UCSD-AML1 (cell line): ENCODE data around the gene ZNF835.
"Not testable (repeated sequence)": the region's sequence is repeated elsewhere in the genome, so short reads cannot be mapped to it uniquely, and the experiment has no call there.

Experiments used
- DNase-seq: peaks from one replicate; lab custom pipeline; 2025; ENCODE audit not compliant: unreplicated experiment; lab: John Stamatoyannopoulos, UW

Gene ZNF835

GRCh38 chr19:56671613-56671994, at the start of gene ZNF835:
Gene ZNF835 (minus strand): TSS chr19:56671757. CDS start chr19:56665198, 6,559 bp downstream.
- DNase-seq, result no peak

- DNase-seq, result no peak
These were observed 48.7 kb upstream of the ZNF835 start for GRCh38 chr19:56720281-56720680.

- no peak for DNase-seq
These were observed 46.7 kb upstream of the ZNF835 start for GRCh38 chr19:56718231-56718630.

GRCh38 chr19:56712611-56713276, 41.2 kb upstream of the ZNF835 start:
- no peak for DNase-seq

GRCh38 chr19:56710437-56710836, 38.9 kb upstream of the ZNF835 start:
- no peak for DNase-seq

GRCh38 chr19:56707821-56708220, 36.3 kb upstream of the ZNF835 start:
- DNase-seq, result no peak

- DNase-seq, result no peak
These were observed 34.4 kb upstream of the ZNF835 start for GRCh38 chr19:56705939-56706338.

- DNase-seq, result no peak
These were observed 30.3 kb upstream of the ZNF835 start for GRCh38 chr19:56701895-56702294.

- no peak for DNase-seq
These were observed 28.0 kb upstream of the ZNF835 start for GRCh38 chr19:56699552-56699951.

- no peak for DNase-seq
These were observed 20.8 kb upstream of the ZNF835 start for GRCh38 chr19:56692206-56692895.

- DNase-seq, result no peak
These were observed 19.1 kb upstream of the ZNF835 start for GRCh38 chr19:56690670-56691069.

GRCh38 chr19:56689198-56689597, 17.6 kb upstream of the ZNF835 start:
- DNase-seq, result no peak

GRCh38 chr19:56687031-56687430, 15.5 kb upstream of the ZNF835 start:
- no peak for DNase-seq

GRCh38 chr19:56683116-56683515, 11.6 kb upstream of the ZNF835 start:
- DNase-seq, result no peak

GRCh38 chr19:56681702-56682101, 10.1 kb upstream of the ZNF835 start:
- DNase-seq, result no peak

GRCh38 chr19:56678205-56678604, 6.6 kb upstream of the ZNF835 start:
- DNase-seq, result no peak

- not testable (repeated sequence) for DNase-seq
These were observed 1.1 kb upstream of the ZNF835 start for GRCh38 chr19:56672610-56673009.

- DNase-seq, result no peak
These were observed 470 bp downstream of the ZNF835 start for GRCh38 chr19:56670961-56671612.

GRCh38 chr19:56670401-56670960, 1.1 kb downstream of the ZNF835 start:
- no peak for DNase-seq

GRCh38 chr19:56668676-56669075, 2.9 kb downstream of the ZNF835 start:
- DNase-seq, result no peak

- DNase-seq, result no peak
These were observed 4.2 kb downstream of the ZNF835 start for GRCh38 chr19:56667311-56667870.

GRCh38 chr19:56664511-56664910, 7.0 kb downstream of the ZNF835 start:
- no peak for DNase-seq
